SU-DHL-6 (cell line): Measurements from ENCODE around the gene FOXD3.

ENCODE experiments used
- CTCF ChIP-seq: fragments of 200-600 bp; sonication (generic); IDR thresholded peaks from one replicate; pipeline ENCODE4 v1.5.1; 2017; ENCODE audit warnings: antibody characterized with exemption, mild to moderate bottlenecking, low read length, moderate library complexity; ENCODE audit not compliant: insufficient read depth, poor library complexity, severe bottlenecking
- EZH2phosphoT487 ChIP-seq: fragments of 200-600 bp; sonication (generic), shearing (Covaris generic); conservative IDR thresholded peaks from 2 replicates; pipeline ENCODE4 v1.6.1; 2018; ENCODE audit warnings: mild to moderate bottlenecking, antibody characterized with exemption, low read length, moderate library complexity, mixed read lengths

GRCh38 chr1:63316984-63317816, 5.2 kb upstream of the FOXD3 start:
- TF ChIP-seq CTCF (peak; percentile 69), EZH2phosphoT487 (no peak)
